H9 (cell line): ENCODE measurements around the gene SRP72. TPM values are rescaled to one million over a fixed set of nuclear protein-coding genes. Genes with fewer than 3 reads are reported as not detected.
"Not testable (repeated sequence)": the region's sequence is repeated elsewhere in the genome, so short reads cannot be mapped to it uniquely, and the experiment has no call there.

Experiments used
- DNase-seq: peaks from one replicate; pipeline ENCODE4 v3.0.0-alpha.2; 2017
- H2AFZ ChIP-seq: one replicate; pipeline ENCODE4 v1.6.1; 2013; ENCODE audit warnings: mild to moderate bottlenecking, low read length, control low read depth, moderate library complexity
- H2AK5ac ChIP-seq: 2 replicates; pipeline ENCODE4 v1.6.1; 2013; ENCODE audit warnings: low read length, control low read depth, mixed read lengths; ENCODE audit not compliant: insufficient read length
- H2BK120ac ChIP-seq: one replicate; pipeline ENCODE4 v1.6.1; 2013; ENCODE audit warnings: low read depth, mild to moderate bottlenecking, low read length, control low read depth, inconsistent platforms; ENCODE audit not compliant: poor library complexity, severe bottlenecking
- H2BK12ac ChIP-seq: 2 replicates; pipeline ENCODE4 v1.6.1; 2013; ENCODE audit warnings: low read length, control low read depth, mixed read lengths, low read depth; ENCODE audit not compliant: insufficient read length
- H2BK15ac ChIP-seq: 2 replicates; pipeline ENCODE4 v1.6.1; 2013; ENCODE audit warnings: low read depth, low read length, control low read depth
- H2BK20ac ChIP-seq: one replicate; pipeline ENCODE4 v1.6.1; 2013; ENCODE audit warnings: low read depth, mild to moderate bottlenecking, low read length, control low read depth, inconsistent platforms; ENCODE audit not compliant: poor library complexity, severe bottlenecking
- H2BK5ac ChIP-seq: 2 replicates; pipeline ENCODE4 v1.6.1; 2013; ENCODE audit warnings: low read length, control low read depth, mixed read lengths; ENCODE audit not compliant: insufficient read length
- H3K14ac ChIP-seq: 2 replicates; pipeline ENCODE4 v1.6.1; 2013; ENCODE audit warnings: low read length, control low read depth; ENCODE audit not compliant: insufficient read depth
- H3K18ac ChIP-seq: 2 replicates; pipeline ENCODE4 v1.6.1; 2013; ENCODE audit warnings: low read depth, mild to moderate bottlenecking, mixed read lengths, low read length, control low read depth; ENCODE audit not compliant: insufficient read length
- H3K23ac ChIP-seq: 2 replicates; pipeline ENCODE4 v1.6.1; 2013; ENCODE audit warnings: low read length, control low read depth, mixed read lengths, low read depth; ENCODE audit not compliant: insufficient read length
- H3K23me2 ChIP-seq: 2 replicates; pipeline ENCODE4 v1.6.1; 2013; ENCODE audit warnings: low read depth, mild to moderate bottlenecking, mixed read lengths, low read length, control low read depth; ENCODE audit not compliant: insufficient read length, poor library complexity, severe bottlenecking
- H3K27ac ChIP-seq: 2 replicates; pipeline ENCODE4 v1.5.1; 2013; ENCODE audit warnings: low read length, control low read depth, mixed read lengths, low read depth; ENCODE audit not compliant: insufficient read length
- H3K27me3 ChIP-seq: 2 replicates; pipeline ENCODE4 v1.6.1; 2013; ENCODE audit warnings: low read length, control low read depth, inconsistent platforms; ENCODE audit not compliant: insufficient read depth
- H3K4ac ChIP-seq: 2 replicates; pipeline ENCODE4 v1.6.1; 2013; ENCODE audit warnings: low read depth, mild to moderate bottlenecking, control low read depth, inconsistent platforms, low read length, moderate library complexity
- H3K4me1 ChIP-seq: 2 replicates; pipeline ENCODE4 v1.6.1; 2013; ENCODE audit warnings: low read length, control low read depth, inconsistent platforms; ENCODE audit not compliant: insufficient read depth
- H3K4me2 ChIP-seq: 2 replicates; pipeline ENCODE4 v1.6.1; 2013; ENCODE audit warnings: low read length, control low read depth, mixed read lengths; ENCODE audit not compliant: insufficient read length, insufficient read depth
- H3K56ac ChIP-seq: 2 replicates; pipeline ENCODE4 v1.6.1; 2013; ENCODE audit warnings: low read depth, mild to moderate bottlenecking, mixed read lengths, low read length, control low read depth; ENCODE audit not compliant: insufficient read length
- H3K79me1 ChIP-seq: 2 replicates; pipeline ENCODE4 v1.6.1; 2013; ENCODE audit warnings: low read depth, mild to moderate bottlenecking, moderate library complexity, low read length, control low read depth, inconsistent platforms; ENCODE audit not compliant: insufficient read depth, poor library complexity, severe bottlenecking
- H3K79me2 ChIP-seq: 2 replicates; pipeline ENCODE4 v1.6.1; 2013; ENCODE audit warnings: low read length, control low read depth, inconsistent platforms; ENCODE audit not compliant: insufficient read depth
- H3K9ac ChIP-seq: 2 replicates; pipeline ENCODE4 v1.6.1; 2013; ENCODE audit warnings: low read length, control low read depth, mixed read lengths; ENCODE audit not compliant: insufficient read length; ENCODE audit errors: extremely low read depth
- H3K9me3 ChIP-seq: one replicate; pipeline ENCODE4 v1.6.1; 2013; ENCODE audit warnings: low read depth, low read length, inconsistent platforms; ENCODE audit not compliant: control insufficient read depth
- H3T11ph ChIP-seq: one replicate; pipeline ENCODE4 v1.6.1; 2013; ENCODE audit warnings: mild to moderate bottlenecking, low read length, control low read depth, inconsistent platforms
- H4K20me1 ChIP-seq: one replicate; pipeline ENCODE4 v1.6.1; 2013; ENCODE audit not compliant: control insufficient read depth, insufficient read length, insufficient read depth
- H4K5ac ChIP-seq: 2 replicates; pipeline ENCODE4 v1.6.1; 2013; ENCODE audit warnings: low read depth, mild to moderate bottlenecking, mixed read lengths, low read length, control low read depth; ENCODE audit not compliant: insufficient read length
- H4K8ac ChIP-seq: replicated peaks from 2 replicates; pipeline ENCODE4 v1.6.1; 2013; ENCODE audit warnings: low read length, control low read depth, mixed read lengths, low read depth; ENCODE audit not compliant: insufficient read length
- H4K91ac ChIP-seq: 2 replicates; pipeline ENCODE4 v1.6.1; 2013; ENCODE audit warnings: low read depth, mild to moderate bottlenecking, moderate library complexity, mixed read lengths, low read length, control low read depth; ENCODE audit not compliant: insufficient read length
- H3K27ac Mint-ChIP-seq, 3 experiments: 2 replicates in 2 of 3; 3 replicates in 1 of 3; pipeline ENCODE4 v1.8.0; 2020 to 2021; ENCODE audit warnings: mixed read lengths in 3 of 3, mild to moderate bottlenecking in 1 of 3, moderate library complexity in 1 of 3
- H3K27me3 Mint-ChIP-seq: 2 replicates; pipeline ENCODE4 v1.8.0; 2021; ENCODE audit warnings: low read depth, mild to moderate bottlenecking, moderate library complexity, mixed read lengths
- H3K36me3 Mint-ChIP-seq, 3 experiments: 2 replicates in 2 of 3; 3 replicates in 1 of 3; pipeline ENCODE4 v1.8.0; 2020 to 2021; ENCODE audit warnings: low read depth in 3 of 3, mixed read lengths in 3 of 3; ENCODE audit not compliant: insufficient read depth in 1 of 3
- H3K4me1 Mint-ChIP-seq, 2 experiments: 2 replicates each; pipeline ENCODE4 v1.8.0; 2020; ENCODE audit warnings: mixed read lengths in 2 of 2
- H3K4me3 Mint-ChIP-seq, 2 experiments: 2 replicates in 1 of 2; 3 replicates in 1 of 2; pipeline ENCODE4 v1.8.0; 2020 to 2021; ENCODE audit warnings: mild to moderate bottlenecking in 2 of 2, mixed read lengths in 2 of 2, moderate library complexity in 1 of 2
- H3K9me3 Mint-ChIP-seq, 2 experiments: 2 replicates in 1 of 2; 3 replicates in 1 of 2; pipeline ENCODE4 v1.8.0; 2020; ENCODE audit warnings: mild to moderate bottlenecking in 2 of 2, mixed read lengths in 2 of 2, moderate library complexity in 1 of 2
- WGBS: extraction: QIAGEN DNeasy Blood & Tissue Kit; methylation state at CpG from one replicate; pipeline ENCODE4 v1.1.7; 2013; ENCODE audit warnings: missing lambda C conversion rate, low lambda C conversion rate, mixed read lengths; ENCODE audit not compliant: insufficient read length; ENCODE audit errors: extremely low coverage; 5-methylcytosine and 5-hydroxymethylcytosine counted together
- total RNA-seq: library from RNA; stranded (reverse); gene quantifications from 2 replicates; pipeline ENCODE4 v1.2.1, GENCODE V29; 2021
- TF ChIP-seq, protein P1 (sequence below): fragments of 200-600 bp; sonication (generic); conservative IDR thresholded peaks from 3 replicates; pipeline ENCODE4 v1.8.0; 2021; ENCODE audit warnings: antibody characterized with exemption, mild to moderate bottlenecking

Gene SRP72
- total RNA-seq, 1 experiment from 2014 or later = 141 TPM

DNA sequence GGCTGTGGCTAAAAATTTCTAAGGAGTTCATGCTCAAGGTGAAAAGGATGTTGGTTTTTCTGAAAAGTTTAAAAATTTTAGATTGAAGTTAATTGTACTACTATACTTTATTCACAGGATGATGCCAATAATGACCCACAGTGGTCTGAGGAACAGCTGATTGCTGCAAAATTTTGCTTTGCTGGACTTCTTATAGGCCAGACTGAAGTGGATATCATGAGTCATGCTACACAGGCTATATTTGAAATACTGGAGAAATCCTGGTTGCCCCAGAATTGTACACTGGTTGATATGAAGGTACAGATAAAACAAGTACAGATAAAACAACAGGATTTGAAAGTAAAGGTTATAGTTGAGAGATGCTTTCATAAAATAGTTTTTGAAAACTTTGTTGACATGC is 19.1 kb upstream of the SRP72 start:
- Histone ChIP-seq H3K79me2 (peaks cover 2% of the 10 kb centered on the region; the same call in 1 of the 2 replicates), H4K91ac (no peak overlapping the region), H4K8ac (no peak overlapping the region), H2BK15ac (no peak overlapping the region), H3K27me3 (no peaks in the 10 kb centered on the region), H3K4me1 (no peaks in the 10 kb centered on the region), H4K20me1 (no peaks in the 10 kb centered on the region), H3K14ac (no peak overlapping the region), H4K5ac (no peak overlapping the region), H2AFZ (no peak overlapping the region), H2BK20ac (no peak overlapping the region), H2BK5ac (no peak overlapping the region), H3K4ac (no peak overlapping the region), H3K18ac (no peak overlapping the region), H2AK5ac (no peak overlapping the region), H3K79me1 (no peaks in the 10 kb centered on the region), H3K23ac (no peak overlapping the region), H3T11ph (no peak overlapping the region), H2BK12ac (no peak overlapping the region), H3K23me2 (no peaks in the 10 kb centered on the region), H3K27ac (no peak overlapping the region), H3K9ac (no peak overlapping the region), H3K4me2 (no peak overlapping the region), H3K9me3 (no peaks in the 10 kb centered on the region), H3K56ac (no peak overlapping the region), H2BK120ac (no peak overlapping the region)
- TF ChIP-seq, protein P1, sequence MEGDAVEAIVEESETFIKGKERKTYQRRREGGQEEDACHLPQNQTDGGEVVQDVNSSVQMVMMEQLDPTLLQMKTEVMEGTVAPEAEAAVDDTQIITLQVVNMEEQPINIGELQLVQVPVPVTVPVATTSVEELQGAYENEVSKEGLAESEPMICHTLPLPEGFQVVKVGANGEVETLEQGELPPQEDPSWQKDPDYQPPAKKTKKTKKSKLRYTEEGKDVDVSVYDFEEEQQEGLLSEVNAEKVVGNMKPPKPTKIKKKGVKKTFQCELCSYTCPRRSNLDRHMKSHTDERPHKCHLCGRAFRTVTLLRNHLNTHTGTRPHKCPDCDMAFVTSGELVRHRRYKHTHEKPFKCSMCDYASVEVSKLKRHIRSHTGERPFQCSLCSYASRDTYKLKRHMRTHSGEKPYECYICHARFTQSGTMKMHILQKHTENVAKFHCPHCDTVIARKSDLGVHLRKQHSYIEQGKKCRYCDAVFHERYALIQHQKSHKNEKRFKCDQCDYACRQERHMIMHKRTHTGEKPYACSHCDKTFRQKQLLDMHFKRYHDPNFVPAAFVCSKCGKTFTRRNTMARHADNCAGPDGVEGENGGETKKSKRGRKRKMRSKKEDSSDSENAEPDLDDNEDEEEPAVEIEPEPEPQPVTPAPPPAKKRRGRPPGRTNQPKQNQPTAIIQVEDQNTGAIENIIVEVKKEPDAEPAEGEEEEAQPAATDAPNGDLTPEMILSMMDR = no peak
- Mint-ChIP-seq H3K36me3 (peaks cover 68 to 96% (median 95%) of the 10 kb centered on the region in 3 experiments), H3K9me3 (no peaks in the 10 kb centered on the region), H3K27me3 (no peaks in the 10 kb centered on the region), H3K4me3 (no peak overlapping the region), H3K4me1 (no peaks in the 10 kb centered on the region), H3K27ac (no peak overlapping the region)
- DNase-seq = no peak

DNA sequence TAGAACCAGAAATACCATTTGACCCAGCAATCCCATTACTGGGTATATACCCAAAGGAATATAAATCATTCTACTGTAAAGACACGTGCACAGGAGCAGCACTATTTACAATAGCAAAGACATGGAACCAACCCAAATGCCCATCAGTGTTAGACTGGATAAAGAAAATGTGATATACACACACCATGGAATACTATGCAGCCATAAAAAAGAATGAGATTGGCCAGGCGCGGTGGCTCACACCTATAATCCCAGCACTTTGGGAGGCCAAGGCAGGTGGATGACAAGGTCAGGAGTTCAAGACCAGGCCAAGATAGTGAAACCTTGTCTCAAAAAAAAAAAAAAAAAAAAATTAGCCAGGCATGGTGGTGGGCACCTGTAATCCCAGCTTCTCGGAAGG is 17.9 kb upstream of the SRP72 start:
- not testable (repeated sequence) for H3K4ac ChIP-seq, H3K79me2 ChIP-seq, H3K9me3 Mint-ChIP-seq, H3K4me2 ChIP-seq, H3K79me1 ChIP-seq, H2BK20ac ChIP-seq, H2AK5ac ChIP-seq, H2BK5ac ChIP-seq, H4K8ac ChIP-seq, H3T11ph ChIP-seq, H2BK15ac ChIP-seq, H4K91ac ChIP-seq, H3K23me2 ChIP-seq, H3K4me1 Mint-ChIP-seq, H3K14ac ChIP-seq, H2BK120ac ChIP-seq, H3K9me3 ChIP-seq, DNase-seq, H3K9ac ChIP-seq, H4K5ac ChIP-seq, H3K27me3 Mint-ChIP-seq, H2BK12ac ChIP-seq, H3K27ac Mint-ChIP-seq, H3K56ac ChIP-seq, H3K23ac ChIP-seq, H3K27me3 ChIP-seq, H4K20me1 ChIP-seq, H3K27ac ChIP-seq, H3K4me3 Mint-ChIP-seq, H2AFZ ChIP-seq, H3K4me1 ChIP-seq, H3K18ac ChIP-seq
- peaks cover 66 to 97% (median 96%) of the 10 kb centered on the region in 3 experiments for H3K36me3 Mint-ChIP-seq
- WGBS = no CpG with 5 or more reads among the region's 4 CpGs
